ENCODE data around the gene SLC49A4. TPM values are rescaled to one million over a fixed set of nuclear protein-coding genes. Genes with fewer than 3 reads are reported as not detected.

Gene SLC49A4
- total RNA-seq, 2 donors from 2014 or later: 4.8 to 5.5 TPM

DNA sequence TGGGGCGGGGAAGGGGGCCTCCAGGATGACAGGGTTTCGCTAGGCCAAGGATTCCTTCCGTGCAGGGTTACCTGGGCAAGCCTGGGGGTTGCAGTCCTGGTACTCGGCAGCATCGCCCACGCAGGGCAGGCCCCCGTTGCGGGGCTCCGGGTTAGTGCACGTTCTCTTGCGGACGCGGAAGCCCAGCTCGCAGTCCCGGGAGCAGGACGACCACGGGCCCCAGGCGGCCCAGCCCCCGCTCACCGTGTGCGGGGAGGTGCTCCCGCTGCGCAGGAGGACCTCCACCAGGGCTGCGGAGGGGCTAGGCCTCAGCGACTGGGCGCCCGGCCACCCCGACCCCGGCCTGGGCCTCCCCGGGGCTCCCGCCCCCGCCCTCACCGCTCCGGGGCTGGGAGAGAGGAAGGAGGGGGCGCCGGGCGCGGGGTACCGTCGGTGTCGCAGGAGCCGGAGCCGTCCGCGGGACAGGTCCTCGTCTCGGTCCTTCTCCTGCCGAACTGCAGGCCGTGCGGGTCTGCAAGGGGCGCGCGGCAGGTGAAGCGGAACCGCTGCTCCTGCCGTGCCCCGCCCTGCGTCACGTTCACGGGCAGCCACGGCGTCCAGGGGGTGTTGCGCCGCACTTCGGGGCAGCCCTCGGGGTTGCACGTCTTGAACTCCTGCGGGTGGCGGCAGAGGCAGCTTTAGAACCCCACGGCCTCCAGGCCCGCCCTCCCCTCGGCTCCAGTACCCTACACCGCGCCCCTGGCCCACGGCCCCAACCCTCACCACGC is 118.1 kb downstream of the SLC49A4 start:
- no peaks in the 10 kb centered on the region for H3K9me3 ChIP-seq (ENCODE audit: control insufficient read depth, low read length, poor library complexity, severe bottlenecking)
- H3K4me3 Mint-ChIP-seq: peak overlapping the region; percentile 66
- ATAC-seq (no peak), DNase-seq (no peak)
- peaks cover 4% of the 10 kb centered on the region for H3K36me3 Mint-ChIP-seq (ENCODE audit: low read depth)
- H3K27me3 Mint-ChIP-seq: peaks cover 40% of the 10 kb centered on the region
- H3K27ac Mint-ChIP-seq: no peak overlapping the region
- peaks cover 6% of the 10 kb centered on the region for H3K4me1 Mint-ChIP-seq

DNA sequence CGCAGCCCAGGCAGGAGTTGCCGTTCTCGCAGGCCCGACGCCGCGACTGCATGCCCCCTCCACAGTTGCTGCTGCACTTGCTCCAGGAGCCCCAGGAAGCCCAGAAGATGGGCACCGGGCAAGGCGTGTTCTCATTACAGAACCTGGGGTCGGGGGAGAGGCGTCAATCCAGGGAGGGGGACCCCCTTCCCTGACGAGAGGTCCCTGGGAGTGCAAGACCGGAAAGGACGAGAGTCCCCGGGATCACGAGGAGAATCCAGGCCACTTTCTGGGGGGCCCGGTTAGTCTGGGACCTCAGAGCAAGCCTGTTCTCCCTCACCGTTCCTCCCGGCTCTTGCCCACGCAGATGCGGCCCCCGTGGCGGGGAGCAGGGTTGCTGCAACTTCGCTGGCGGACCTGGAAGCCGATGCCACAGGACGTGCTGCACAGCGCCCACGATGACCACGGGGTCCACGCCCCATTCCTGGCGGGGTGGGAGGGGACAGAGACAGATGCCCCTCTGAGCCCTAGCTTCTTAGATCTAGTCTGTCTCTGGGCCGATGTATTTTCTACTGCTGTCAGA is 118.8 kb downstream of the SLC49A4 start:
- peaks cover 37% of the 10 kb centered on the region for H3K27me3 Mint-ChIP-seq
- no peak for DNase-seq
- H3K4me3 Mint-ChIP-seq: peak overlapping the region; percentile 67
- no peak for ATAC-seq
- H3K9me3 ChIP-seq (ENCODE audit: control insufficient read depth, low read length, poor library complexity, severe bottlenecking): no peaks in the 10 kb centered on the region
- H3K4me1 Mint-ChIP-seq: peaks cover 6% of the 10 kb centered on the region
- no peak overlapping the region for H3K27ac Mint-ChIP-seq
- peaks cover 4% of the 10 kb centered on the region for H3K36me3 Mint-ChIP-seq (ENCODE audit: low read depth)

DNA sequence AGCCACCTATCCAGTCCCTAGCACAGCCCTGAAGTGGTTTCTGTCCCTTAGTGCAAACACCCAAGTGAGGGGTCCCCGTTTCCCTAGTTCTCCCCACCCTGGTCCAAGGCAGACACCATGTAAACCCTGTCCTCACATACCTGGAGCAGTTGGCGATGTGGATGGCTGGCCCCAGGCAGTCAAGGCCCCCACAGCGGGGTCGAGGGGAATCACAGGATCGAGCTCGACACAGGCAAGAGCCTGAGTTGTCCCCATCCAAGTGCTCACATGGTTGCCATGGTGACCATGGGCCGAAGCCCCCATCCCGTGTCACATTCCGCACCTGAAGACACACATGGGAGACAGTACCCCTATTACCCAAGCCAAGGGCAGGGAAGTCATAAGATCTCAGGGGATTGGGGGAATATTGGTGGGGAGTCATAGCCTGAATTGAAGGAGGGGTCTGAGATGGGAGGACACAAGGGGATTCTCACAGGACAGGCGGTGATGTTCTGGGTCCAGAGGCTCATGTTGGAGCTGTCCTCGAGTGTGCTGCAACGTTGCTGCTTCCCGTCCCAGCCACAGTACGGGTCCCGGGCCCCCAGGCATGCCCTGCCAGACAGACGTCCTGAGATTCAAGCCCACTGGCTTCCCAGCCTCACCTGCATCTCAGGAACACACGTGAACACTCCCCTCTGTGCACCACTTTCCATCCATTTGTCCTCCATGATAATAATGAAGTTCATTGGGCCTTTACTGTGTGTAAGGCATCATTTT is 120.6 kb downstream of the SLC49A4 start:
- Mint-ChIP-seq H3K36me3 (ENCODE audit: low read depth) (peaks cover 4% of the 10 kb centered on the region), H3K27me3 (peaks cover 42% of the 10 kb centered on the region), H3K4me3 (no peak overlapping the region), H3K27ac (no peak overlapping the region), H3K4me1 (peaks cover 6% of the 10 kb centered on the region)
- no peaks in the 10 kb centered on the region for H3K9me3 ChIP-seq (ENCODE audit: control insufficient read depth, low read length, poor library complexity, severe bottlenecking)
- ATAC-seq: no peak
- no peak for DNase-seq

DNA sequence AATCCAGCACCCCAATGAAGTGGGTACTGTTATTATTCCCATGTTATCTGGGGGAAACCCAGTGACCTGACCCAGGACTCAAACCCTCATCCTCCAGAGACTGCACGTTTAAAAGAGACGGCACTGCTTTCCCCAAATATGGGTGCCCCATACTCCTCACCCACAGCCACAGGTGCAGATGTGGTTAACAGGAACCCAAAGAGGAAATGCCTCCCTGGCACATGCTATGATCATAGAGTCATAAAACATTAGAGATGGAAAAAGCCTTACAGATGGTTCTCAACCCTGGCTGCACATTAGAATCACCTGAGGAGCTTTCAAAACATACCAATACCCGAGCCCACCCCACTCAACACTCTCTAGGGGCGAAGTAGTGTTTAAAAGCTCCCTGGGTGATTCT is 121.2 kb downstream of the SLC49A4 start:
- Mint-ChIP-seq H3K4me1 (peaks cover 6% of the 10 kb centered on the region), H3K36me3 (ENCODE audit: low read depth) (peaks cover 2% of the 10 kb centered on the region), H3K27ac (no peak overlapping the region), H3K27me3 (peaks cover 43% of the 10 kb centered on the region), H3K4me3 (no peak overlapping the region)
- DNase-seq (no peak), ATAC-seq (no peak)
- H3K9me3 ChIP-seq (ENCODE audit: control insufficient read depth, low read length, poor library complexity, severe bottlenecking): no peaks in the 10 kb centered on the region

DNA sequence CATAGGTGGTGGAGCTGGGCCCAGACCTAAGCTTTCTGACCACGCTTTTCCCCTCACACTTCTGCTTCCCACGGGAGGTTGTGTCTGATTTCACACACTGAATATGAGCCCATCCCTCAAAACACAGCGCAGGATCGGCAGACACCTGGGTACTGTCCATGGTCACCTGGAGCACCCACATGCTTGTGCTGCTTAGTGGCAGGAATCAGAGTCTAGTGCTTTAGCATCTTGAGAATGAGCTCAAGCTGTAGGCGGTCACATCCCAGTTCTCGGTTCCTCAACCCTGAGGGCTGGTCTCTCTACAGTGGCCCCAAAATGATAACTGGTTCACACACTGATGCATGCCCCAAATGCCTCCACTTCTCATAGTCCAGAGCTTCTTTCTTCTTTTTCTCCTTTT is 121.7 kb downstream of the SLC49A4 start:
- Mint-ChIP-seq H3K27me3 (peaks cover 42% of the 10 kb centered on the region), H3K36me3 (ENCODE audit: low read depth) (peaks cover 2% of the 10 kb centered on the region), H3K4me1 (peaks cover 6% of the 10 kb centered on the region), H3K27ac (peak overlapping the region; percentile 77), H3K4me3 (no peak overlapping the region)
- no peaks in the 10 kb centered on the region for H3K9me3 ChIP-seq (ENCODE audit: control insufficient read depth, low read length, poor library complexity, severe bottlenecking)
- DNase-seq (no peak), ATAC-seq (no peak)

DNA sequence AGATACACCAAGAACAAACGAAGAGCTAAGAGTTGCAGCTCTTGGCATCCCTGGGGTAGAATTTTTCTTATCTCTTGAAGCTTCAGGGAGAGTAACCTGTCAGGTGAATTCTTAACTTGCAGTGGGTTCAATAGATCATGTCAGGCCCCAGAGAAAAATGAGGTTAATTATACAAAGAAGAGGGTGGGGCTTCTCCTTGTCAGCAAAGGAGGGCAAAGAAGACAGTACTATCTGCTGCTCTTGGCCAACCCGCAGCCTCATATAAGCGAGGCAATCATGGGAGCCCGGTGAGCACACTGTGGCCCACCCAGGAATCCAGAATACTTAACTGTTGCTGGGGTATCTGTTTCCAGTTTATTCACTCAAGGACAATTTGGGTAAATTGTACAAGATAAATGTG is 122.5 kb downstream of the SLC49A4 start:
- ATAC-seq (no peak), DNase-seq (no peak)
- Mint-ChIP-seq H3K4me3 (no peak overlapping the region), H3K4me1 (peaks cover 6% of the 10 kb centered on the region), H3K36me3 (ENCODE audit: low read depth) (peaks cover 2% of the 10 kb centered on the region), H3K27me3 (peaks cover 35% of the 10 kb centered on the region), H3K27ac (peak overlapping the region; percentile 77)
- H3K9me3 ChIP-seq (ENCODE audit: control insufficient read depth, low read length, poor library complexity, severe bottlenecking): no peaks in the 10 kb centered on the region

DNA sequence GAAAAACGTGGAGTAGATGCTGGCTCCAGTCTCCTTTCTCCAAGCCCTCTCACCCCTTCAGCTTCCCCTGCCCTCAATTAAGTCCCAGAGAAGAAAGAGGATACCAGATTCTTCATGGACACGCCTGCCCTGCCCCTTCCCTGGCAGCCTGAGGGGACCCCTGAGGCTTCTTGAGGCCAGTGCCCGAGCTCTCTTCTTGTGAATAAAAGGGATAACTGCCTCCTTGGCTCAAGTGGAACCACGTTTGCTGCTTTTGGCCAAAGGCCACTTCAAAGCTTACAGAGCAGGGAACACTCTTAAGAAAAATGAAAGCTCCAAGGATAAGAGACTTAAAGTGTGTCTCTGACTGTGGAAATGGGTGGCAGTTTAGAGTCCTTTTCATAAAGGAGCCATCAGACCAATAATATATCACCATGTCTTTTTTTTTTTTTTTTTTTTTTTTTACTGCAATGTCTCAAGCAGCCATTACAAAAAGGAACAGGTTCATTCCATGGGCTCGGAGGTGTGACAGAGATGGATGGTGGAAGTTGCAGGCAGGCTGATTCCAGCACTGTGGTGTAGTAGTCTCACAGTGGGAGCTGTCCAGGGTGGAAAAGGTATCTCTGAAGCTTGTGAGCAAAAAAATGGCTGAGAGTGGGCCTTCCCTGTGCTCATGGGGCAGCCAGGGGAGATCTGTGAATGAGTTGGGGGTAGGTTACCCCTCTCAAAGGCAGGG is 123.9 kb downstream of the SLC49A4 start:
- H3K27me3 Mint-ChIP-seq: peaks cover 33% of the 10 kb centered on the region
- ATAC-seq (no peak), DNase-seq (no peak)
- peak overlapping the region; percentile 37 for H3K27ac Mint-ChIP-seq
- peaks cover 6% of the 10 kb centered on the region for H3K4me1 Mint-ChIP-seq
- peaks cover 2% of the 10 kb centered on the region for H3K36me3 Mint-ChIP-seq (ENCODE audit: low read depth)
- no peaks in the 10 kb centered on the region for H3K9me3 ChIP-seq (ENCODE audit: control insufficient read depth, low read length, poor library complexity, severe bottlenecking)
- no peak overlapping the region for H3K4me3 Mint-ChIP-seq

DNA sequence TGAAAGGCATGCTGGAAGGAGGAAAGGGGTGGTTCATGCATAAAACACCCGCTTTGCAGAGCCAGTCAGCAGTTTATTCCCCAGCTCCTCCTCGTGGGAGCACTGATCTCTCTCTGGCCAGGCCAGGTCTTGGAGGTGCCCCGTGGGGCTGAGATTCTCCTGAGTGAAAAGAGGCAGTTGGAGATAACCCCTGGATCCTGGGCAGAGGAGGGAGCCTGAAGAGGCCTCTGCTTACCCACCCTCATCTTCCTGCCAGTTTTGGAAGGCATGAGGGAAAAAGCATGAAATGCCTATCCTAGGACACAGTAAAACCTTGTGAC is 124.4 kb downstream of the SLC49A4 start:
- ATAC-seq (no peak), DNase-seq (no peak)
- no peak overlapping the region for H3K27ac Mint-ChIP-seq
- no peak overlapping the region for H3K4me3 Mint-ChIP-seq
- peaks cover 6% of the 10 kb centered on the region for H3K4me1 Mint-ChIP-seq
- H3K36me3 Mint-ChIP-seq (ENCODE audit: low read depth): peaks cover 2% of the 10 kb centered on the region
- H3K27me3 Mint-ChIP-seq: peaks cover 28% of the 10 kb centered on the region
- no peaks in the 10 kb centered on the region for H3K9me3 ChIP-seq (ENCODE audit: control insufficient read depth, low read length, poor library complexity, severe bottlenecking)

DNA sequence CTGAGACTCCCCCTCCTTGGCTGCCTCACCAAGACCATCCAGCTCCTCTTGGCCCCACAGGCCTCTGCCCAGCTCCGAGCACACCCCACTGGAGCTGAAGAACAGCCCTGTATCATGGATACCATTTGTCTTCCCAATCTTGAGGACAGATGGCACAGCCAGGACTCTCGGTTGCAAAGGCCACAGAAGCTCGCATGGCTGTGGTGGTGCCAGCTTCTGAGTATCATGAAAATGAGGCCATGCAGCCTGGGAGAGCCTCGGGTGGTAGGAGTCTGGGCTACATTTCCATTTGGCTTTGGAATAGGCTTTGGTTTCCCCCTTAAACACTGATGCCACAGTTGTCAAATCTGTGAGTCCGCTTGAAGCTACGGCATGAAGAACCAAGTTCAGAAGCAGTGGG is 126.1 kb downstream of the SLC49A4 start:
- DNase-seq (no peak), ATAC-seq (no peak)
- Mint-ChIP-seq H3K4me3 (no peak overlapping the region), H3K36me3 (ENCODE audit: low read depth) (peaks cover 2% of the 10 kb centered on the region), H3K27ac (no peak overlapping the region), H3K27me3 (peaks cover 26% of the 10 kb centered on the region), H3K4me1 (peaks cover 4% of the 10 kb centered on the region)
- no peaks in the 10 kb centered on the region for H3K9me3 ChIP-seq (ENCODE audit: control insufficient read depth, low read length, poor library complexity, severe bottlenecking)

DNA sequence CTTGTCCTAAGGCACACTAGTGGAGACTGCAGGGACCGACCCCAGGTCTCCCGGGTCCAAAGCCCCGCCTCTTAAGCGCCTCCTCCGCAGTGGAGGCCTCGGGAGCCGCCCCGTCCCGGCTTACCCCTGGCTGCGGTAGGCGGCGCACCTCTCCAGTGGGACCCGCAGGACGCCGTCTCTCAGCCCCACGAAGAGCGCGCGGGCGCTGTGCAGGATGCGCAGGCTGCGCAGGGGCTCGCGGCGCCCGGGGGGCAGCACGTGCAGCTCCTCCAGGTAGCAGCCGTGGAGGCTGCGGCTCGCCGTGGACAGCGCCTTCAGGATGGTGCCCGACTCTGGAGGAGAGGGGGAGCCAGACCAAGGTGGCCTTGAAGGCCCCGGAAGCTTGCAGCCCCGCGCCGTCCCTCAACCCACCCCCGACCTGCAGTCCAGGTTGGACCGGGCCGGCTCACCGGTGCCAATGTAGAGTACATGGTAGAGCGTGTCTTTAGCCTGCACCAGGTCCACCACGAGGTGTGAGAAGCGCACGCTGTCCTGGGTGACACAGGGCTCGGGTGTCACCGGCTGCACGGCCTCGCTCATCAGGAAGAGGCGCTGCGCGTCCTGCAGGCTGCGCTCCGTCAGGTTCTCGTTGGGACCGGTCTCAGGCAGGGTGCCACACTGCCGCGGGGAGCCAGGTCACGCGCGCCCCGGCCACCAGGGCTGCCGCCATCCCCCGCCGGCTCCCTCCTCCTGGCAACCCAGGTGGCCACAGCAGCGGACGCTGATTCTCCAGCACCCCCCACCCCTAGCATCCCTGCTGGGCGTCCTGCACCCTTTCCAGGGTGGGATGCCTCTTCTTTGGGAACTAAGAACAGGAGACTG is 127.2 kb downstream of the SLC49A4 start:
- no peak overlapping the region for H3K27ac Mint-ChIP-seq
- peaks cover 26% of the 10 kb centered on the region for H3K27me3 Mint-ChIP-seq
- H3K4me1 Mint-ChIP-seq: no peaks in the 10 kb centered on the region
- no peaks in the 10 kb centered on the region for H3K9me3 ChIP-seq (ENCODE audit: control insufficient read depth, low read length, poor library complexity, severe bottlenecking)
- ATAC-seq (peak; percentile 60), DNase-seq (no peak)
- H3K4me3 Mint-ChIP-seq: peak overlapping the region; percentile 59
- peaks cover 2% of the 10 kb centered on the region for H3K36me3 Mint-ChIP-seq (ENCODE audit: low read depth)

DNA sequence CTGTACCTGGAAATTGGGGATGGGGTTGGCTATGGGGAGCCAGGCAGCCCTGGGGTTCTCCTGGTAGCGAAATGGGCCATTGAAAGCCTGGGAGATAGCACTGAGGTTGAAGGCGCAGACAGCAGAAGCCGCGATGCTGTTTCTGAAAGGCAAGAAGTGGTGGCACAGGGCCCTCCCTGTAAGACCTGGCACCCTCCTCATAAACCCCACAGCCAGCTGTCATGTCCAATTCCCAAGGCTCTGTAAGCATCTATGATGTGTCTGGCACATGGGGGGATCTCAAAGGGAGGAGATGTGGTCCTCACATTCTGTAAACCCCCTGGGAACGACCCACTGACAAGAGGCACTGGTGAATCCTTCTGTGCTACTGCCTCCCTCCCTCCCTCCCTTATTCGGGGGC is 128.7 kb downstream of the SLC49A4 start:
- Mint-ChIP-seq H3K27ac (no peak overlapping the region), H3K4me3 (no peak overlapping the region), H3K4me1 (no peaks in the 10 kb centered on the region), H3K27me3 (peaks cover 33% of the 10 kb centered on the region), H3K36me3 (ENCODE audit: low read depth) (peaks cover 2% of the 10 kb centered on the region)
- DNase-seq: no peak
- ATAC-seq: no peak
- H3K9me3 ChIP-seq (ENCODE audit: control insufficient read depth, low read length, poor library complexity, severe bottlenecking): no peaks in the 10 kb centered on the region

DNA sequence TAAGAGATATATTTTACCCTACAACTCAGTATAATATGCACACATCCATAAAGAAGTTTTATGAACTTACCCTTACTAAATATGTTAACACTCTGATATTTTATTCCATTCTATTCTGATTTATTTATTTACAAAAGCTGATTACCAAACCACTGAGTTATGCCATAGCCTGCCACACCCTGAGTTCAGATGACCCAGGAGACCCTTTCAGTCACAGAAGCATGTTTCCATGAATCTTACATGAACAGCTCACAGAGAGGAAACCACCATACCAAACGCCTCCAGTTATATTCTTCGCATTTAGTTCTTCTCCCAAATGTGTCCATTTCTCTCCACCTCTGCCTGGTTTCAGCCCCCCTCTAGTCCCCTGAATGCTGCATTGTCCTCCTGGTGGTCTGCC is 129.2 kb downstream of the SLC49A4 start:
- Mint-ChIP-seq H3K4me3 (no peak overlapping the region), H3K27me3 (peaks cover 34% of the 10 kb centered on the region)

More for the DNA sequence above, 129.2 kb downstream of the SLC49A4 start:
- H3K4me1 Mint-ChIP-seq: no peaks in the 10 kb centered on the region
- ATAC-seq: no peak
- no peaks in the 10 kb centered on the region for H3K36me3 Mint-ChIP-seq (ENCODE audit: low read depth)
- DNase-seq: no peak
- no peak overlapping the region for H3K27ac Mint-ChIP-seq
- H3K9me3 ChIP-seq (ENCODE audit: control insufficient read depth, low read length, poor library complexity, severe bottlenecking): no peaks in the 10 kb centered on the region
